BLaER1 (cell line): ENCODE measurements around the gene SSH2.

Source experiments
- H3K27ac ChIP-seq: shearing (Covaris generic); formaldehyde crosslinking; 2 replicates; pipeline ENCODE4 v1.8.1; 2022
- H3K27me3 ChIP-seq: shearing (Covaris generic); formaldehyde crosslinking; 2 replicates; pipeline ENCODE4 v1.8.1; 2022
- H3K36me3 ChIP-seq: shearing (Covaris generic); formaldehyde crosslinking; 2 replicates; pipeline ENCODE4 v1.8.1; 2022
- H3K4me1 ChIP-seq: shearing (Covaris generic); formaldehyde crosslinking; 2 replicates; pipeline ENCODE4 v1.8.1; 2022
- H3K4me2 ChIP-seq: shearing (Covaris generic); formaldehyde crosslinking; 2 replicates; pipeline ENCODE4 v1.8.1; 2022
- H3K4me3 ChIP-seq: shearing (Covaris generic); formaldehyde crosslinking; 2 replicates; pipeline ENCODE4 v1.8.1; 2022
- H3K9ac ChIP-seq: shearing (Covaris generic); formaldehyde crosslinking; 2 replicates; pipeline ENCODE4 v1.8.1; 2022
- H3K9me3 ChIP-seq: shearing (Covaris generic); formaldehyde crosslinking; 2 replicates; pipeline ENCODE4 v1.8.1; 2022
- H4K20me1 ChIP-seq: shearing (Covaris generic); formaldehyde crosslinking; 2 replicates; pipeline ENCODE4 v1.8.1; 2022
- Cebpa-rat ChIP-seq: shearing (Covaris generic); IDR thresholded peaks from 2 replicates; pipeline ENCODE4 v1.8.1; 2022

Gene SSH2

DNA sequence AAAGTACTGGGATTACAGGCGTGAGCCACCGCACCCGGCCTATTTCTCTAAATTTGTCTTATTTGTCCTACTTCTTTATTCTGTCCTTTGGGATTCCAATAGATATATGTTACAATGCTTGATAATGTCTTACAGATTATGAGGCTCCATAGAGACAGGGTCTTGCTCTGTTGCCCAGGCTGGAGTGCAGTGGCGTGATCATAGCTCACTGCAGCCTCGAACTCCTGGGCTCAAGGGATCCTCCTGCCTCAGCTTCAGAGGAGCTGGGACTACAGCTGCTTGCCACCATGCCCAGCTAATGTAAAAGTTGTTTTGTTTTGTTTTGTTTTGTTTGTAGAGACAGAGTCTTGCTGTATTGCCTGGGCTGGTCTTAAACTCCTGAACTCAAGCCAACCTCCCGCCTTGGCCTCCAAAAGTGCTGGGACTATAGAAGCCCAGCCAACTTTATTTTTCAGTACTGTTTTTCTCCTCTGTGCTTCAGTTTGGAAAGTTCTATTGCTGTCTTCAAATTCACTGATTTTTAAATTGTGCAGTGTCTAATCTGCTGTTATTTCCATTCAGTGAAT is 326.8 kb downstream of the SSH2 start:
- no peak for TF ChIP-seq Cebpa-rat

DNA sequence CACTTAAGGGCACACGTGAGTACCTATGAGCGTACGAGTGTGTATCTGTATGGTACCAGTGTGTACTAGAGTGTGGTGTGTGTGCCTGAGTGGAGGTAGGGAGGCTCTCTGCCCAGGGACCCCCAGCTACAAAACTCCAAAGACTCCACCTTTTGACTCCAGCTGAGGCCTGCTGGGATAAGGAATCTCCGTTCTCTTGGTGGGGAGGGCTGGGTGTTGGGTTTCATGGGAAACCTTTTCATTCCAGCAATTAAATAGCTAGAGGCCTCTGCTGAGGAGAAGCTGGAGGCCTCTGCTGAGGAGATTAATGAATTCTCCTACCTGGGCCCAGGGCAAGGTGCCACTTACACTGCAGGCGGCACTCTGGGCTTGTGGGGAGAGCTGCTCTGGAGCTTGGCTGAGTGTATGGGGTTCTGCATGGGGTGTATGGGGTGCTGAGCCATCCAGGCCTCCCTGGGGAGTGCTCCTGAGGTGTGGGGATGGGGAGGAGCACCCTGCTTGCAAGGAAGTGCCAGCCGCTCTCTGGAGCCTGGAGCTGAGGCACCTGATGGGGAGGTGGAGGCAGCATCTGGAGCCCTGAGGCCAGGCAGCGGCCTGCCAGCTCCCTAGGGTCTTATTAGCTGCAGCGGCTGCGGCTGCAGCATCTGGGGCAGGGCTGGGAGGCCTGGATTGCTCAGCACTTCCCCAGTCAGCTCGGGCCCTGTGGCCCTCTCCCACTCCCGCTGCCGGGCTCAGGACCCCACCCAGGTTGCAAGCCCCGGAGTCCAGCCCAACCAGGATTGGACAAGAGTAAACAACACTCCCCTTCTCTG is 332.5 kb downstream of the SSH2 start:
- no peak for TF ChIP-seq Cebpa-rat
- no peaks in the 10 kb centered on the region for H3K36me3 ChIP-seq
- peak overlapping the region; percentile 38; the same call in 1 of the 2 replicates for H3K27ac ChIP-seq
- no peaks in the 10 kb centered on the region for H3K27me3 ChIP-seq
- peaks cover 77% of the 10 kb centered on the region for H4K20me1 ChIP-seq
- no peaks in the 10 kb centered on the region for H3K9me3 ChIP-seq
- 0 out of 2 replicates have a peak overlapping the region, but pooled peaks have one; percentile 34 for H3K9ac ChIP-seq
- H3K4me3 ChIP-seq, result no peak overlapping the region
- H3K4me2 ChIP-seq, result peak overlapping the region; percentile 97
- peaks cover 63% of the 10 kb centered on the region for H3K4me1 ChIP-seq

More for the DNA sequence above, 326.8 kb downstream of the SSH2 start:
- H3K36me3 ChIP-seq, result peaks cover 10% of the 10 kb centered on the region
- no peaks in the 10 kb centered on the region for H3K9me3 ChIP-seq
- no peak overlapping the region for H3K4me2 ChIP-seq
- no peak overlapping the region for H3K9ac ChIP-seq
- no peaks in the 10 kb centered on the region for H3K27me3 ChIP-seq
- no peak overlapping the region for H3K27ac ChIP-seq
- peaks cover 74% of the 10 kb centered on the region for H4K20me1 ChIP-seq
- H3K4me3 ChIP-seq, result no peak overlapping the region
- peaks cover 37% of the 10 kb centered on the region for H3K4me1 ChIP-seq

DNA sequence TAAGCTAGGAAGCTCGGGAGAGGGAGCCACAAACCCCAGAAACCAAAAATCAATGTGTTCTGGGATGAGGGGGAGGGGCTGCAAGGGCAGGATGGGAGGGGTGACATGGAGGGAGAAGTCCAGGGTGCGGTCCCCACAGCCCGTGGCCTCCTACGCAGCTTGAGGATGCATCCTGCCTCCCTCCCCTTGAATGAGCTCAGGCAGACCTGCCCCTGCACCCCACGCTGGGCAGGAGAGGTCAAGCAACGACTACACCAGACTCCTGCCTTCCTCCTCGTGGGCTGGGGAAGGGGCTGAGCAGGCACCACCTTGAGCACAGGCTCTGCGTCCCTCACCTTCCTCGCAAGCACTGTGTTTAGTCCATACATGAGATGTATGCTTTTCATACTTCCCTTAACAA is 333.2 kb downstream of the SSH2 start:
- Histone ChIP-seq H3K27me3 (no peaks in the 10 kb centered on the region), H4K20me1 (peaks cover 77% of the 10 kb centered on the region), H3K4me3 (no peak overlapping the region), H3K4me2 (peak overlapping the region; percentile 97), H3K9me3 (no peaks in the 10 kb centered on the region), H3K27ac (peak overlapping the region; percentile 18; the same call in 1 of the 2 replicates), H3K36me3 (no peaks in the 10 kb centered on the region), H3K9ac (0 out of 2 replicates have a peak overlapping the region, but pooled peaks have one; percentile 38), H3K4me1 (peaks cover 71% of the 10 kb centered on the region)
- no peak for TF ChIP-seq Cebpa-rat

DNA sequence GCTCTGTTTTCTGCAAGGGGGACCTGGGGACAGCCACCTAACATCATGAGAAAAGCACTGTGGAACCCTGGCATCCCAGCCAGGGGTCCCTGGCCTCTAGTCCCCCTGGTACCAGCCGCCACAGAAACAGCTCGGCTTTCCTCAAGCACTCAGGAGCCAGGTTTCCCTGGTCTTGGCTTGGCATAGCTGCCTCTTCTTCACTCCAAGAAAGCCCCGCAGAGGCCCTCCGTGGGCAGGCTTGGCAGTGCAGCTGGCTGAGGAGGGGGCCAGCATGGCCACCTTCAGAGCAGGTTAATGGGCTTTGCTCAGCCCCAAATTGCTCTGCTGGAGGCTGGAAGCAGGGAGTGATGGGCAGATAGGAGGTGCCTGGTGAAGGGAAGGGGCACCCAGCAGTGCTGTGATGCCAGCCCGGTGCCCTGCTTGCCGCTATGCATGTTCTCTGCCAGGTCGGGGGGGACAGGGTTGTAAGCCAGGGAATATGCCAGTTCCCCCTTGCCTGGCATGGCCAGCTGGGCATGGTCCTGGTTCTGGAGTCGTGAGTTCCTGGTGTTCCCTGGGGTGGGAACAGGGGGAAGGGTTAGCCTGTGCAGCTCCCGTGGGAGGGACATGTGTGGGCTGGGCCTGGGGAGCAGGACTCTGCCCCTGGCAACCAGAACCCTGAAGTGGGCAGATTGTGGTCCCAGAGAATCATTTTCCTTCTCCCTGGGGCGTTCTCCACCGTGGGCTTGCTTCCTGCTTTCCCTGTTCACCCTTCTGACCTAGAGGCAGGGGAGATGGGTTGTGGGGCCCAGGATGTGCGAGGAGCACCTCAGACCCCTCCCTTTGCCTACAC is 333.9 kb downstream of the SSH2 start:
- H3K9ac ChIP-seq, result peak overlapping the region; percentile 38; the same call in 1 of the 2 replicates
- no peaks in the 10 kb centered on the region for H3K36me3 ChIP-seq
- no peak for TF ChIP-seq Cebpa-rat
- H3K4me1 ChIP-seq, result peaks cover 70% of the 10 kb centered on the region
- peak overlapping the region; percentile 18; the same call in 1 of the 2 replicates for H3K27ac ChIP-seq
- peaks cover 71% of the 10 kb centered on the region for H4K20me1 ChIP-seq
- H3K4me3 ChIP-seq, result no peak overlapping the region
- no peaks in the 10 kb centered on the region for H3K27me3 ChIP-seq
- H3K9me3 ChIP-seq, result no peaks in the 10 kb centered on the region
- H3K4me2 ChIP-seq, result peak overlapping the region; percentile 97

DNA sequence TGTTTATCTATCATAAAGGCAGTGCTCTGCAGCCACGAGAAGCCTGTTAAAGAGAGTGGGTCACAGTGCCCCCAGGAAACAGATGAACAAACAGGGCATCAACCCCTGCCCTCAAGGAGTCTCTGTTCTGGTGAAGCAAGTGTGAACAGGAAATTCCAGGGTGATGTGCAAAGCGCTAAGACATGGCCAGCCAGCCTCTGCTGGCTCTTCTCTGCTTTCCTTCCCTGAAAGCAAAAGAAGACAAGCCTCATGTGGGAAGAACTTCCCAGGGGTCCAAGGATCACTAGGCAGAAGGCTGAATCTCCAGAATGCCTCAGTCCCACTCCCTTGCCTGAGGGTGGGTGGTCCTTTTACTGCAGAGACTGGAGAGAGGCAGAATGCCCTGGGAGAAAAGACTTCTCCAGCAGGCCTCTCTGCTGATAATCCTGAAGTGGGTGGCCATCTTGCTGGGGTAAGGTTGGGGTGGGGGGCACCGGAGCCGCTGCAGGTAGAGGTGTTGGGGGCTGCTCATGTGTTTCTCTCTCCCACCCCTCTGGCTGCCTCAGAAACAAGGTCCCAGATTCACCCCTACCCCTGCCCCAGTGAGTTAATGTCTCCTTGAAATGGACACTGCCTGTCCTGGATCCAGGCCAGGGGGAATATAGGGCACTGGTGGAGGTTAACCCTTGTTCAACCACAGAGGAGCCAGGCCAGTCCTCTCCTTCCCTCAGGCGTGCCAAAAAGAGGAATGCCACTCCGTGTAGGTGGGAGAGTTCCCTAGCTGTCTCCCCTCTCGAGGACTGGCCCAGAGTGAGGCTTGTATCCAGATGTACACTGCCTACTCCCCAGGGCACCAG is 334.7 kb downstream of the SSH2 start:
- no peak for TF ChIP-seq Cebpa-rat
- Histone ChIP-seq H3K9me3 (no peaks in the 10 kb centered on the region), H3K4me3 (no peak overlapping the region), H4K20me1 (peaks cover 63% of the 10 kb centered on the region), H3K36me3 (no peaks in the 10 kb centered on the region), H3K4me2 (peak overlapping the region; percentile 97), H3K9ac (peak overlapping the region; percentile 95; the same call in 1 of the 2 replicates), H3K4me1 (peaks cover 70% of the 10 kb centered on the region), H3K27me3 (no peaks in the 10 kb centered on the region), H3K27ac (no peak overlapping the region)

DNA sequence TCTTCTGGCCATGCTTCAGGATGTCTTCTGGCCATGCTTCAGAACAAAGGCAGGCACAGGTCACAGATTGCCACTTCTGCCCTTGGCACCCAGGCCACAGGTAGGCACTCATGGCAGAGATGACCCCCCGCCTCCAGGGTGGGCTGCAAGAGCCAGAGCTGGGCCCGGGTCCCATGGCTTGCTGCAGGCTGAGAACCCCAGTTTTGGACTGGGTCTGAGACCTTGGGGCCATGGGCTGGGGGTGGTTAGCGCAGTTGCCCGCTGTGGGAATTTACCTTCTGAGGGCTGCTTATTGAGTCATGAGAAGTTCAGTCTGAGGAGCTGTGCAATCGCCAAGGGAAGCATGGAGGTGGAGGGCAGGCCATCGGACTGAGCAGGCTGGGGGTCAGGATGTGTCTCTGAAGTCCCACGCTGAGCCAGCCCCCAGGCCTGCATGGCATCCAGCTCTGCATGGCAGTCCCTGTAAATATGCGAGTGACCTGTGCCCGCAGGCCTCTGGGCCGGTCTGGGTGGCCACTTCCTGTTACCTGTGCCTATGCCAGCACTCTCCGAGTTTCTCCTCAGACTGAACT is 335.4 kb downstream of the SSH2 start:
- TF ChIP-seq Cebpa-rat, result no peak
- Histone ChIP-seq H3K9ac (peak overlapping the region; percentile 95; the same call in 1 of the 2 replicates), H3K27ac (peak overlapping the region; percentile 93; the same call in 1 of the 2 replicates), H3K36me3 (no peaks in the 10 kb centered on the region), H3K4me2 (peak overlapping the region; percentile 97), H3K27me3 (no peaks in the 10 kb centered on the region), H4K20me1 (peaks cover 58% of the 10 kb centered on the region), H3K4me1 (peaks cover 73% of the 10 kb centered on the region), H3K9me3 (no peaks in the 10 kb centered on the region), H3K4me3 (peak overlapping the region; percentile 97)

DNA sequence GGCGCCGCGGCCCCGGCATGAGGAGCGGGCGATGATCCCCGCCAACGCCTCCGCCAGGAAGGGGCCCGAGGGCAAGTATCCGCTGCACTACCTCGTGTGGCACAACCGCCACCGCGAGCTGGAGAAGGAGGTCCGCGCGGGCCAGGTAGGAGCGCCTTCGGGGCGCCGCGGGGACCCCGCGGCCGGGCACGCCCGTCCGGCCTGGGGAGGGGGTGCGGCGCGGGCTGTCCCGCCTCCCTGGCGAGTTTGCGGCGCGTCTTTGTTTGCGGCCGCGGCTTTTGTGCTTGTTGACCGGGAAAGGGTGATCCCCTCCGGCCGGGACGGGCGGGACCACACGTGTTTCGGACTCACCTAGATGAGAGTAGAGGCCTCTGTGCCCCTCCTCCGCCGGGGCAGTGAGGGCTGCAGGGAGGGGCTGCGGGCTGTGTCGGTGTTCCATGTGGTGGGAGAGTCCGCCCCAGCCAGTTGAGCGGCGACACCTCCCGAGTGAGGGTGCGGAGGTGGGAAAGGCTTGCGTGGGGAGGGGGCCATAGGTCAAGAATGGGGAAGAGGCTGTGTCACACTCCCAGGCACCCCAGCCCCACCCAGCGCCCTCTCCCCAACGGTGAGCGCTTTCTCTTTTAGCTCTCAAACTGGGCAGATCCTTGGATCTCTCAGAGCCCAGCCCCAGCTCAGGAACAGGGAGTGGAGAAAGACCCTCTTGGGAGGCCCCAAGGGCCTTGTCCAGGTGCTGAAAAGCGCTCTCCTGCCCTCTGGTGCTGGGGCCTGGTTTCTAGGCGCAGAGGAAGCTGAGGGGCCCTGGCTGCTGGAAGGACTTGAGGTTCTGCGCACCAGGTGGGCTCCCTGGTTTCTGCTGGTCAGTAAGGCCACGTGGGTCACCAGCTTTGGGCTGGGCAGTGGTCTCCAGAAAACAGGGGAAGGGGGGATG is 336.2 kb downstream of the SSH2 start:
- Histone ChIP-seq H3K36me3 (no peaks in the 10 kb centered on the region), H3K9me3 (no peaks in the 10 kb centered on the region), H3K27me3 (no peaks in the 10 kb centered on the region), H3K4me3 (peak overlapping the region; percentile 97), H4K20me1 (peaks cover 55% of the 10 kb centered on the region), H3K9ac (peak overlapping the region; percentile 95), H3K4me2 (peak overlapping the region; percentile 97), H3K27ac (peak overlapping the region; percentile 93), H3K4me1 (peaks cover 73% of the 10 kb centered on the region)
- TF ChIP-seq Cebpa-rat, result no peak
